OCI-LY3 (cell line): ENCODE data around the gene MMP20.

Experiments
- H2AFZ ChIP-seq: fragments of 200-600, 300-600 bp; shearing (Covaris generic); 2 replicates; pipeline ENCODE4 v1.6.0; 2014; ENCODE audit warnings: antibody characterized with exemption, low read depth, low read length
- H3K27ac ChIP-seq: fragments of 200-600, 300-600 bp; sonication (generic); 2 replicates; pipeline ENCODE4 v1.5.1; 2014; ENCODE audit warnings: mild to moderate bottlenecking, low read length, moderate library complexity, mixed read lengths
- H3K27me3 ChIP-seq: fragments of 200-600, 300-600 bp; sonication (generic); 2 replicates; pipeline ENCODE4 v1.6.1; 2014; ENCODE audit warnings: low read depth, low read length, mixed read lengths
- H3K36me3 ChIP-seq: fragments of 200-600, 300-600 bp; sonication (generic); replicated peaks from 2 replicates; pipeline ENCODE3; 2014; ENCODE audit warnings: low read depth, low read length, mixed read lengths
- H3K4me1 ChIP-seq: fragments of 300-600, 200-600 bp; sonication (generic); 2 replicates; pipeline ENCODE4 v1.6.1; 2014; ENCODE audit warnings: low read length, mixed read lengths
- H3K4me2 ChIP-seq: fragments of 200-600, 300-600 bp; sonication (generic); 2 replicates; pipeline ENCODE4 v1.6.1; 2014; ENCODE audit warnings: low read length, mixed read lengths
- H3K4me3 ChIP-seq: fragments of 300-600, 200-600 bp; sonication (generic); 2 replicates; pipeline ENCODE4 v1.5.1; 2014; ENCODE audit warnings: antibody characterized with exemption, mild to moderate bottlenecking, low read length, moderate library complexity
- H3K79me2 ChIP-seq: fragments of 300-600, 200-600 bp; shearing (Covaris generic); 2 replicates; pipeline ENCODE4 v1.6.1; 2014; ENCODE audit warnings: mild to moderate bottlenecking, low read length, mixed read lengths
- H3K9ac ChIP-seq: fragments of 300-600, 200-600 bp; shearing (Covaris generic); 2 replicates; pipeline ENCODE4 v1.6.0; 2014; ENCODE audit warnings: mild to moderate bottlenecking, low read length, moderate library complexity
- H3K9me3 ChIP-seq: fragments of 200-600, 300-600 bp; shearing (Covaris generic); 2 replicates; pipeline ENCODE4 v1.6.1; 2014; ENCODE audit warnings: low read length, mixed read lengths; ENCODE audit not compliant: insufficient read depth
- H4K20me1 ChIP-seq: fragments of 200-600, 300-600 bp; sonication (generic); 2 replicates; pipeline ENCODE4 v1.6.1; 2016; ENCODE audit warnings: low read length, mixed read lengths; ENCODE audit not compliant: insufficient read depth
- EZH2phosphoT487 ChIP-seq: fragments of 200-600 bp; shearing (Covaris generic); IDR thresholded peaks from 2 replicates; pipeline ENCODE4 v1.6.1; 2018; ENCODE audit warnings: antibody characterized with exemption, mixed run types, low read depth
- TF ChIP-seq, protein P1 (sequence below): fragments of 200-600, 300-600 bp; sonication (generic); IDR thresholded peaks from 2 replicates; pipeline ENCODE4 v1.5.1; 2014; ENCODE audit warnings: antibody characterized with exemption, low read length, low read depth

MMP20 gene

DNA sequence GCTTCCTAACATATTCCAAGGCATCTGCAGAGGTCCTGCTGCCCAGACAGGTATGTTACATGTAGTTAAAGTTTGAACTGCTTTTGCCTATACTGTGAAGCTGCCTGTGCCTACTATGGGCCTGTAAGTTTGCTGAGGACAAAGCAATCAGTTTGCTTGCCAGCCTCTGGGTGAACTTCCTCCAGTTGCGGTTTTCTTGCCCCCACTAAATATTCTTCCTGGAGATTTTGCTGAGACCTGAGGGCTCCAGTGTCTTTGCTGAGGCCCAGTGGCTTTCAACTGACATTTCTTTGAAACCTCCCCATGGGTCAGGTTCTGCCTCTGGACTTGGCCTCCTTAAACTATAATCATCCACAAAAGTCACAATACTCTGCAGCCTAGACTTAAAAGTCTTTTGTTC is 29.6 kb upstream of the MMP20 start:
- no peak overlapping the region for H3K4me2 ChIP-seq
- no peak overlapping the region for H3K4me3 ChIP-seq
- H3K79me2 ChIP-seq, result no peaks in the 10 kb centered on the region
- H3K27ac ChIP-seq, result no peak overlapping the region
- H3K9me3 ChIP-seq, result no peaks in the 10 kb centered on the region
- TF ChIP-seq, protein P1, sequence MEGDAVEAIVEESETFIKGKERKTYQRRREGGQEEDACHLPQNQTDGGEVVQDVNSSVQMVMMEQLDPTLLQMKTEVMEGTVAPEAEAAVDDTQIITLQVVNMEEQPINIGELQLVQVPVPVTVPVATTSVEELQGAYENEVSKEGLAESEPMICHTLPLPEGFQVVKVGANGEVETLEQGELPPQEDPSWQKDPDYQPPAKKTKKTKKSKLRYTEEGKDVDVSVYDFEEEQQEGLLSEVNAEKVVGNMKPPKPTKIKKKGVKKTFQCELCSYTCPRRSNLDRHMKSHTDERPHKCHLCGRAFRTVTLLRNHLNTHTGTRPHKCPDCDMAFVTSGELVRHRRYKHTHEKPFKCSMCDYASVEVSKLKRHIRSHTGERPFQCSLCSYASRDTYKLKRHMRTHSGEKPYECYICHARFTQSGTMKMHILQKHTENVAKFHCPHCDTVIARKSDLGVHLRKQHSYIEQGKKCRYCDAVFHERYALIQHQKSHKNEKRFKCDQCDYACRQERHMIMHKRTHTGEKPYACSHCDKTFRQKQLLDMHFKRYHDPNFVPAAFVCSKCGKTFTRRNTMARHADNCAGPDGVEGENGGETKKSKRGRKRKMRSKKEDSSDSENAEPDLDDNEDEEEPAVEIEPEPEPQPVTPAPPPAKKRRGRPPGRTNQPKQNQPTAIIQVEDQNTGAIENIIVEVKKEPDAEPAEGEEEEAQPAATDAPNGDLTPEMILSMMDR, result no peak
- TF ChIP-seq EZH2phosphoT487, result no peak
- H2AFZ ChIP-seq, result no peak overlapping the region
- H3K36me3 ChIP-seq, result no peaks in the 10 kb centered on the region
- no peaks in the 10 kb centered on the region for H4K20me1 ChIP-seq
- H3K9ac ChIP-seq, result no peak overlapping the region
- H3K27me3 ChIP-seq, result peaks cover 6% of the 10 kb centered on the region; the same call in 1 of the 2 replicates
- no peaks in the 10 kb centered on the region for H3K4me1 ChIP-seq

DNA sequence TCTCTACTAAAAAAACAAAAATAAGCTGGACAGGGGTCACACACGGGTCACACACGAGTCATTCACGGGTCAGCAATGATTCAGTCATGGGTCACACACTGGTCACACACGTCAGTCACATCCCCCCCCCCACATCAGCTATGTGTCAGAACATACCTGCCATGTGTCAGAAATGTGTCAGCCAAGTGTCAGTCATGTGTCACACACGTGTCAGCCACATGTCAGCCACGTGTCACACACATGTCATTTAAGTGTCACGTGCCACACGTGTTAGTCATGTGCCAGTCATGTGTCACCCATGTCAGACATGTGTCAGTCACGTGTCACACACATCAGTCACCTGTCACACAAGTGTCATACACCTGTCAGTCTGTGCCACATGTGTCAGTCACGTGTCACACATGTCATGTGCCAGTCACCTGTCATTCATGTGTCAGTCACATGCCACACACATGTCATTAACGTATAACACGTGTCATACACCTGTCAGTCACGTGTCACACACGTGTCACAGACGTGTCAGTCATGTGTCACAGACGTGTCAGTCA is 28.7 kb upstream of the MMP20 start:
- H3K9me3 ChIP-seq, result no peaks in the 10 kb centered on the region
- no peak overlapping the region for H3K4me3 ChIP-seq
- H3K4me2 ChIP-seq, result no peak overlapping the region
- no peaks in the 10 kb centered on the region for H3K4me1 ChIP-seq
- H3K79me2 ChIP-seq, result no peaks in the 10 kb centered on the region
- H3K36me3 ChIP-seq, result no peaks in the 10 kb centered on the region
- no peak overlapping the region for H2AFZ ChIP-seq
- TF ChIP-seq EZH2phosphoT487, result no peak
- TF ChIP-seq, protein P1, result no peak
- H3K27ac ChIP-seq, result no peak overlapping the region
- H3K27me3 ChIP-seq, result 0 out of 2 replicates have a peak, but pooled peaks cover 4% of the 10 kb centered on the region
- no peak overlapping the region for H3K9ac ChIP-seq
- H4K20me1 ChIP-seq, result no peaks in the 10 kb centered on the region

DNA sequence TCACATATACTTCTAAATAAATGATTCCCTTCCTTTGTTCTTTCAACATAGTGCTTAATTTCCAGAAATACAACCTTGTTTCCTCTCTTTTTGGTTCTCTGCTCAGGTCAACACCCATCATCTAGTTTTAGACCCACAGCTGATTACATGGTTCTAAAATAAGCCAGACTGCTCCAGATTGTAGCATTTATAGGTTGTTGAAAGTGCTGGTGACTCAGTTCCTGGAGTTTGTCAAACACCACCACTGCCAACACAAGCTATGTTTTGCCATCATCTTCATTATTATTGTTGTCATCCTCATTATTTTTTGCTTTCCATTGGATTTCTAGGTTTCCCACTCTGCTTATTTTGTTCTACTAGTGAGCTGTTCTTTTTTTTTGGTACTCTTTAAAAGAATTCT is 22.3 kb upstream of the MMP20 start:
- no peak for TF ChIP-seq EZH2phosphoT487
- TF ChIP-seq, protein P1, result no peak
- Histone ChIP-seq H3K9me3 (no peaks in the 10 kb centered on the region), H3K27ac (no peak overlapping the region), H3K79me2 (no peaks in the 10 kb centered on the region), H3K27me3 (no peaks in the 10 kb centered on the region), H3K9ac (no peak overlapping the region), H3K4me1 (peaks cover 5% of the 10 kb centered on the region; the same call in 1 of the 2 replicates), H2AFZ (no peak overlapping the region), H3K36me3 (no peaks in the 10 kb centered on the region), H4K20me1 (no peaks in the 10 kb centered on the region), H3K4me2 (no peak overlapping the region), H3K4me3 (no peak overlapping the region)

DNA sequence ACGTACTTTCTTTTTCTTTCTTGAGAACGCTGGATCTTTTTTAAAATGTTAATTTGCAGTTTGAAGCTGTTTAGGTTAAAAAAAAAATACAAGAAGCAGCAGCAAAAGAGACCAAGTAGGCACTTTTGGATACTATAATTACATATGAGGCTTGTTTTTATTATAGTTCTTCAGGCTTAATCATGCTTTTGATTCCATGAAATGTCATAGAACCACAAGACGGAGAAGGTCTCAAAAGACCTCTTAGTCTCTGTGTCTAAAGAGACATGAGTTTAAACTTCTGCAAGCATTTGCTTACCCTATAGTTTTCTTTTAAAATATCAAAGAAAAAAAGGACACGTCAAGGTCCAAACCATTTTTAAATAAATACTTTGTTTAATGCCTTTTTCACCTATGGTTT is 18.8 kb upstream of the MMP20 start:
- H3K4me1 ChIP-seq, result peaks cover 5% of the 10 kb centered on the region; the same call in 1 of the 2 replicates
- H3K9me3 ChIP-seq, result no peaks in the 10 kb centered on the region
- H2AFZ ChIP-seq, result no peak overlapping the region
- no peaks in the 10 kb centered on the region for H3K27me3 ChIP-seq
- no peaks in the 10 kb centered on the region for H3K79me2 ChIP-seq
- H4K20me1 ChIP-seq, result no peaks in the 10 kb centered on the region
- H3K4me2 ChIP-seq, result peak overlapping the region; percentile 46
- peak overlapping the region; percentile 24; the same call in 1 of the 2 replicates for H3K4me3 ChIP-seq
- no peak overlapping the region for H3K9ac ChIP-seq
- TF ChIP-seq, protein P1, result no peak
- no peak for TF ChIP-seq EZH2phosphoT487
- no peaks in the 10 kb centered on the region for H3K36me3 ChIP-seq
- H3K27ac ChIP-seq, result no peak overlapping the region
